GM12878 (cell line): ENCODE measurements around the gene CD52. TPM values are rescaled to one million over a fixed set of nuclear protein-coding genes. Genes with fewer than 3 reads are reported as not detected.

ENCODE experiments used
- ATAC-seq: fragments of 200-7000 bp; cut with Tn5 transposase; 3 replicates; pipeline ENCODE4 v1.9.1; 2020; ENCODE audit warnings: mild to moderate bottlenecking, moderate library complexity
- BruUV-seq: library from RNA; stranded (reverse); fragments of 400-500 nt; replicated peaks from 2 replicates; lab custom pipeline; 2021; lab: Mats Ljungman, UMichigan
- CTCF ChIA-PET: fragments of 300-600 bp; sonication (Branson Sonifier 250); formaldehyde crosslinking; extraction: SDS; loops from one replicate; lab custom pipeline; 2021; ENCODE audit warnings: inconsistent platforms; lab: Yijun Ruan, JAX
- POLR2A ChIA-PET: fragments of 350-600 bp; formaldehyde crosslinking; extraction: SDS; loops from one replicate; lab custom pipeline; 2021; ENCODE audit warnings: inconsistent platforms; lab: Charles Lee
- RAD21 ChIA-PET: fragments of 300-600 bp; sonication (Branson Sonifier 250); formaldehyde crosslinking; loops from one replicate; lab custom pipeline; 2023; ENCODE audit warnings: antibody characterized with exemption; ENCODE audit not compliant: unreplicated experiment; lab: Charles Lee
- SMC1A ChIA-PET: fragments of 300-600 bp; sonication (Branson Sonifier 250); formaldehyde crosslinking; loops from one replicate; lab custom pipeline; 2023; ENCODE audit not compliant: unreplicated experiment, uncharacterized antibody; lab: Charles Lee
- DNase-seq: peaks from one replicate; pipeline ENCODE4 v3.0.0-alpha.2; 2011; ENCODE audit warnings: low read depth, low spot score
- FAIRE-seq: peaks from 3 replicates; lab custom pipeline; 2011; peaks lifted over from hg19 to GRCh38; lab: Jason Lieb, UNC
- H2AFZ ChIP-seq: 2 replicates; pipeline ENCODE4 v1.6.0; 2011; ENCODE audit warnings: low read depth, low read length, control low read depth; ENCODE audit not compliant: control insufficient read depth
- H3K27ac ChIP-seq: 2 replicates; pipeline ENCODE4 v1.5.1; 2011; ENCODE audit warnings: control low read depth; ENCODE audit not compliant: control insufficient read depth, insufficient read depth
- H3K27me3 ChIP-seq, 2 experiments: replicated peaks in 1 of 2; 2 replicates each; pipeline versions ENCODE4 v1.6.0 to v1.6.1; 2011; ENCODE audit warnings: low read length in 1 of 2; ENCODE audit not compliant: control insufficient read depth in 2 of 2, insufficient read depth in 2 of 2
- H3K36me3 ChIP-seq, 2 experiments: 2 replicates each; pipeline ENCODE4 v1.5.1; 2011; ENCODE audit warnings: low read length in 1 of 2; ENCODE audit not compliant: control insufficient read depth in 2 of 2, insufficient read depth in 2 of 2
- H3K4me1 ChIP-seq: 2 replicates; pipeline ENCODE4 v1.6.1; 2011; ENCODE audit warnings: mild to moderate bottlenecking, low read length, moderate library complexity, mixed read lengths; ENCODE audit not compliant: control insufficient read depth, insufficient read depth
- H3K4me2 ChIP-seq: 2 replicates; pipeline ENCODE4 v1.6.0; 2011; ENCODE audit warnings: control low read depth; ENCODE audit not compliant: control insufficient read depth, insufficient read depth
- H3K4me3 ChIP-seq: fragments of 200-600 bp; sonication (generic); 2 replicates; pipeline ENCODE4 v1.5.1; 2016
- H3K79me2 ChIP-seq: 2 replicates; pipeline ENCODE4 v1.6.0; 2011; ENCODE audit warnings: low read length; ENCODE audit not compliant: control insufficient read depth, insufficient read depth
- H3K9ac ChIP-seq: 2 replicates; pipeline ENCODE4 v1.8.0; 2011; ENCODE audit warnings: low read length, control low read depth, mixed read lengths; ENCODE audit not compliant: control insufficient read depth, insufficient read depth
- H3K9me3 ChIP-seq: replicated peaks from 3 replicates; pipeline ENCODE4 v1.5.1; 2011; ENCODE audit warnings: mild to moderate bottlenecking, low read length; ENCODE audit not compliant: control insufficient read depth, insufficient read depth
- H4K20me1 ChIP-seq: 2 replicates; pipeline ENCODE4 v1.6.0; 2011; ENCODE audit not compliant: control insufficient read depth, insufficient read depth
- BRCA1 ChIP-seq: IDR thresholded peaks from 2 replicates; pipeline ENCODE4 v1.6.1; 2011; ENCODE audit warnings: low read depth, low read length, improper control_type of control experiment
- CBFB ChIP-seq: IDR thresholded peaks from 2 replicates; pipeline ENCODE4 v1.6.1; 2016; ENCODE audit warnings: antibody characterized with exemption, low read depth
- KAT2A ChIP-seq: conservative IDR thresholded peaks from 2 replicates; pipeline ENCODE4 v1.6.1; 2011; ENCODE audit warnings: low read depth, low read length; ENCODE audit not compliant: control insufficient read depth
- KLF5 ChIP-seq: fragments of 450-650 bp; IDR thresholded peaks from 2 replicates; pipeline ENCODE4 v1.6.1; 2014; ENCODE audit warnings: mild to moderate bottlenecking; ENCODE audit not compliant: partially characterized antibody
- MXI1 ChIP-seq: fragments of 150-350 bp; IDR thresholded peaks from 2 replicates; pipeline ENCODE4 v1.6.1; 2011; ENCODE audit warnings: low read depth, mild to moderate bottlenecking, inconsistent platforms, low read length, improper control_type of control experiment
- POU2F2 ChIP-seq: IDR thresholded peaks from 3 replicates; pipeline ENCODE4 v1.6.1; 2011; ENCODE audit warnings: low read depth, mild to moderate bottlenecking, low read length, borderline replicate concordance
- RBBP5 ChIP-seq: fragments of 200-600 bp; sonication (generic); conservative IDR thresholded peaks from 2 replicates; pipeline ENCODE4 v1.6.1; 2016
- SIN3A ChIP-seq: IDR thresholded peaks from 2 replicates; pipeline ENCODE4 v1.6.1; 2012; ENCODE audit warnings: low read depth, low read length, improper control_type of control experiment
- SMARCA5 ChIP-seq: fragments of 450-650 bp; IDR thresholded peaks from 2 replicates; pipeline ENCODE4 v1.6.1; 2017; ENCODE audit warnings: mild to moderate bottlenecking
- STAT1 ChIP-seq: fragments of 450-650 bp; conservative IDR thresholded peaks from 2 replicates; pipeline ENCODE4 v1.6.1; 2014; ENCODE audit warnings: antibody characterized with exemption, mild to moderate bottlenecking
- TAF1 ChIP-seq: IDR thresholded peaks from 2 replicates; pipeline ENCODE4 v1.6.1; 2011; ENCODE audit warnings: mild to moderate bottlenecking, low read depth, low read length, borderline replicate concordance
- WGBS: methylation state at CpG from one replicate; pipeline ENCODE4 v1.1.6; 2016; ENCODE audit warnings: low lambda C conversion rate; ENCODE audit not compliant: insufficient replicate concordance, insufficient coverage; ENCODE audit errors: missing lambda C conversion rate; 5-methylcytosine and 5-hydroxymethylcytosine counted together
- in situ Hi-C: fragments of 300-500 bp; cut with MboI; formaldehyde crosslinking; loops from 9 replicates; pipeline ENCODE4 v1.14.3; 2018; ENCODE audit warnings: mixed read lengths
- intact Hi-C: fragments of 100-400 bp; cut with micrococcal nuclease; formaldehyde crosslinking; loops from one replicate; pipeline ENCODE4 v1.14.2; 2022; ENCODE audit not compliant: unreplicated experiment
- polyA plus RNA-seq, 11 experiments: library from polyadenylated mRNA; depleted of rRNA in 4 of 11; unstranded in 6 of 11; stranded (reverse) in 5 of 11; fragments of >200 nt; fragmentation: Nextera tagmentation in 4 of 11; fragmentation: Illumina TruSeq in 1 of 11; extraction: Ambion mirVana in 4 of 11; extraction: Trizol in 1 of 11; gene quantifications; 1 replicate in 1 of 11; 2 replicates in 10 of 11; pipeline versions ENCODE4 v1.2.1 to v1.2.3, GENCODE V29; 2011 to 2016; ENCODE audit warnings: inconsistent platforms in 2 of 11, missing spikeins in 2 of 11, low read depth in 1 of 11
- total RNA-seq, 4 experiments: library from RNA; depleted of rRNA in 3 of 4; stranded (reverse); fragments of >200 nt in 3 of 4; fragmentation: Illumina TruSeq in 1 of 4; extraction: Trizol in 1 of 4; gene quantifications; 2 replicates each; pipeline versions ENCODE4 v1.2.1 to v1.2.3, GENCODE V29; 2013 to 2021
- TF ChIP-seq, protein P1 (sequence below): fragments of 450-650 bp; IDR thresholded peaks from 2 replicates; pipeline ENCODE4 v1.6.1; 2017; ENCODE audit warnings: antibody characterized with exemption, mild to moderate bottlenecking, moderate library complexity
- TF ChIP-seq, protein P2 (sequence below): fragments of 450-650 bp; IDR thresholded peaks from 2 replicates; pipeline ENCODE4 v1.6.1; 2018; ENCODE audit warnings: mild to moderate bottlenecking, low read depth, moderate library complexity; ENCODE audit not compliant: partially characterized antibody
- TF ChIP-seq, protein P3 (sequence below): IDR thresholded peaks from 2 replicates; pipeline ENCODE4 v1.6.1; 2011; ENCODE audit warnings: mild to moderate bottlenecking, low read depth, low read length, moderate library complexity; ENCODE audit not compliant: insufficient replicate concordance

CD52 gene
- total and polyA plus RNA-seq, 10 of the 15 experiments (the other 5 are each of a cell fraction or from before 2014, with no cell fraction given) = 237 to 2,736 (median 532) TPM

DNA sequence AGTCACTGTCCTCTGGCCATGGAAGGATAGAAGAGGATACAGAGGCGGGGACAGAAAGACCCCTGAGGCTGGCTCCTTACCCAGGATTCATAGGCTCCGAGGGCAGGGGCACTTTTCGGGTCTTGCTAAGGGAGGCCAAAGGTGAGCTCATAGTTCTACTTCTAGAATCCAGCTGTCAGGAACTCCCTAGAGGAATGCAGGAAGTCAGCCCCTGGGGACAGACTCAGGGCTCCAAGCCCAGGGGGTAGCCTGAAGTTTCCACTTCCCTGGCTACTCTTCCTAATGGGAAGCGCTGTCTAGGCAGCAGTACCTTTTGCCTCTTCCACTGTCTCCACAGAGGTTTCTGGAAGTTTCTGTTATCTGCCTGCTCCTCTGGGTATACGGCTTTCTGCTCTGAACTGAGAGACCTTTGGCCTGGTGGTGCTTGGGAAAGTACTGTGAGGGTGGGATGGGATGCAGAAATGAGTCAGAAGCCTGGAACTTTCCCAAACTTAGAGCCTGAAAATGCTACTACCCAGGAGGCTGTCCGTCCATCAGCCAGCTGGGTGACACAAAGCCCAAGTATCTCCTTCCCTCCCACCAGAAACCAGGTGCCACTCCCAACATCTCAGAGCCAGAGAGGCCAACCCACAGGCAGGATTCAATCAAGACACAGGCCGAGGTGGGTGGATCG, 14.9 kb upstream of the CD52 start:
- Histone ChIP-seq H4K20me1 (no peaks in the 10 kb centered on the region), H3K27me3 (no peaks in the 10 kb centered on the region), H3K79me2 (peaks cover 4% of the 10 kb centered on the region), H3K9me3 (no peaks in the 10 kb centered on the region), H3K9ac (no peak overlapping the region), H3K4me2 (no peak overlapping the region), H3K36me3 (no peaks in the 10 kb centered on the region; a peak in 1 of 4 replicates), H2AFZ (no peak overlapping the region), H3K27ac (no peak overlapping the region), H3K4me3 (no peak overlapping the region), H3K4me1 (peaks cover 14% of the 10 kb centered on the region)
- ChIA-PET POLR2A (no interaction called here), RAD21 (no interaction called here), CTCF (interaction anchor here (0.8 to 1.0 kb wide), 2 partner anchors 12 to 18 kb away, joined by 3 read pairs; no protein-coding TSS in a partner anchor), SMC1A (no interaction called here)
- DNase-seq = no peak
- ATAC-seq = no peak
- intact Hi-C loops = no loop called here
- no TSS peak for BruUV-seq
- in situ Hi-C loops = no loop called here
- 59% methylated on average over 8 of the region's 8 CpGs for whole genome bisulfite sequencing
- FAIRE-seq = no peak
- TF ChIP-seq STAT1 (no peak), RBBP5 (no peak), SMARCA5 (no peak), BRCA1 (no peak), CBFB (no peak), TAF1 (no peak), POU2F2 (no peak), KLF5 (no peak), SIN3A (no peak), MXI1 (no peak), KAT2A (no peak)
- TF ChIP-seq, protein P1, sequence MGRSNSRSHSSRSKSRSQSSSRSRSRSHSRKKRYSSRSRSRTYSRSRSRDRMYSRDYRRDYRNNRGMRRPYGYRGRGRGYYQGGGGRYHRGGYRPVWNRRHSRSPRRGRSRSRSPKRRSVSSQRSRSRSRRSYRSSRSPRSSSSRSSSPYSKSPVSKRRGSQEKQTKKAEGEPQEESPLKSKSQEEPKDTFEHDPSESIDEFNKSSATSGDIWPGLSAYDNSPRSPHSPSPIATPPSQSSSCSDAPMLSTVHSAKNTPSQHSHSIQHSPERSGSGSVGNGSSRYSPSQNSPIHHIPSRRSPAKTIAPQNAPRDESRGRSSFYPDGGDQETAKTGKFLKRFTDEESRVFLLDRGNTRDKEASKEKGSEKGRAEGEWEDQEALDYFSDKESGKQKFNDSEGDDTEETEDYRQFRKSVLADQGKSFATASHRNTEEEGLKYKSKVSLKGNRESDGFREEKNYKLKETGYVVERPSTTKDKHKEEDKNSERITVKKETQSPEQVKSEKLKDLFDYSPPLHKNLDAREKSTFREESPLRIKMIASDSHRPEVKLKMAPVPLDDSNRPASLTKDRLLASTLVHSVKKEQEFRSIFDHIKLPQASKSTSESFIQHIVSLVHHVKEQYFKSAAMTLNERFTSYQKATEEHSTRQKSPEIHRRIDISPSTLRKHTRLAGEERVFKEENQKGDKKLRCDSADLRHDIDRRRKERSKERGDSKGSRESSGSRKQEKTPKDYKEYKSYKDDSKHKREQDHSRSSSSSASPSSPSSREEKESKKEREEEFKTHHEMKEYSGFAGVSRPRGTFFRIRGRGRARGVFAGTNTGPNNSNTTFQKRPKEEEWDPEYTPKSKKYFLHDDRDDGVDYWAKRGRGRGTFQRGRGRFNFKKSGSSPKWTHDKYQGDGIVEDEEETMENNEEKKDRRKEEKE = no peak
- TF ChIP-seq, protein P2, sequence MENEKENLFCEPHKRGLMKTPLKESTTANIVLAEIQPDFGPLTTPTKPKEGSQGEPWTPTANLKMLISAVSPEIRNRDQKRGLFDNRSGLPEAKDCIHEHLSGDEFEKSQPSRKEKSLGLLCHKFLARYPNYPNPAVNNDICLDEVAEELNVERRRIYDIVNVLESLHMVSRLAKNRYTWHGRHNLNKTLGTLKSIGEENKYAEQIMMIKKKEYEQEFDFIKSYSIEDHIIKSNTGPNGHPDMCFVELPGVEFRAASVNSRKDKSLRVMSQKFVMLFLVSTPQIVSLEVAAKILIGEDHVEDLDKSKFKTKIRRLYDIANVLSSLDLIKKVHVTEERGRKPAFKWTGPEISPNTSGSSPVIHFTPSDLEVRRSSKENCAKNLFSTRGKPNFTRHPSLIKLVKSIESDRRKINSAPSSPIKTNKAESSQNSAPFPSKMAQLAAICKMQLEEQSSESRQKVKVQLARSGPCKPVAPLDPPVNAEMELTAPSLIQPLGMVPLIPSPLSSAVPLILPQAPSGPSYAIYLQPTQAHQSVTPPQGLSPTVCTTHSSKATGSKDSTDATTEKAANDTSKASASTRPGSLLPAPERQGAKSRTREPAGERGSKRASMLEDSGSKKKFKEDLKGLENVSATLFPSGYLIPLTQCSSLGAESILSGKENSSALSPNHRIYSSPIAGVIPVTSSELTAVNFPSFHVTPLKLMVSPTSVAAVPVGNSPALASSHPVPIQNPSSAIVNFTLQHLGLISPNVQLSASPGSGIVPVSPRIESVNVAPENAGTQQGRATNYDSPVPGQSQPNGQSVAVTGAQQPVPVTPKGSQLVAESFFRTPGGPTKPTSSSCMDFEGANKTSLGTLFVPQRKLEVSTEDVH = no peak
- TF ChIP-seq, protein P3, sequence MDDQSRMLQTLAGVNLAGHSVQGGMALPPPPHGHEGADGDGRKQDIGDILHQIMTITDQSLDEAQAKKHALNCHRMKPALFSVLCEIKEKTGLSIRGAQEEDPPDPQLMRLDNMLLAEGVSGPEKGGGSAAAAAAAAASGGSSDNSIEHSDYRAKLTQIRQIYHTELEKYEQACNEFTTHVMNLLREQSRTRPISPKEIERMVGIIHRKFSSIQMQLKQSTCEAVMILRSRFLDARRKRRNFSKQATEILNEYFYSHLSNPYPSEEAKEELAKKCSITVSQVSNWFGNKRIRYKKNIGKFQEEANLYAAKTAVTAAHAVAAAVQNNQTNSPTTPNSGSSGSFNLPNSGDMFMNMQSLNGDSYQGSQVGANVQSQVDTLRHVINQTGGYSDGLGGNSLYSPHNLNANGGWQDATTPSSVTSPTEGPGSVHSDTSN = no peak
